SK-N-MC (cell line): Measurements from ENCODE around the gene NUP62.

Experiments used
- DNase-seq: peaks from one replicate; pipeline ENCODE4 v3.0.0-alpha.2; 2011; ENCODE audit warnings: low read depth, low spot score
- H3K27ac ChIP-seq: fragments of 200-600 bp; sonication (generic); 2 replicates; pipeline ENCODE4 v1.5.1; 2016; ENCODE audit warnings: mixed run types
- H3K36me3 ChIP-seq: fragments of 200-600 bp; sonication (generic); 2 replicates; pipeline ENCODE4 v1.6.1; 2017; ENCODE audit warnings: antibody characterized with exemption, low read length, mixed read lengths; ENCODE audit not compliant: insufficient read depth
- H3K4me3 ChIP-seq: fragments of 200-600 bp; sonication (generic); 2 replicates; pipeline ENCODE4 v1.5.1; 2016
- H3K9ac ChIP-seq: fragments of 200-600 bp; sonication (generic); 2 replicates; pipeline ENCODE4 v1.8.0; 2017; ENCODE audit warnings: mixed run types, mixed read lengths; ENCODE audit not compliant: insufficient read length
- H3K9me3 ChIP-seq: fragments of 200-600 bp; sonication (generic); 2 replicates; pipeline ENCODE4 v1.6.1; 2017; ENCODE audit warnings: low read depth, mild to moderate bottlenecking, antibody characterized with exemption, low read length, moderate library complexity, mixed read lengths
- EZH2 ChIP-seq: fragments of 200-600 bp; sonication (generic); IDR thresholded peaks from one replicate; pipeline ENCODE4 v1.6.1; 2017; ENCODE audit warnings: antibody characterized with exemption
- FOXP2 ChIP-seq: optimal IDR thresholded peaks from 2 replicates; pipeline ENCODE3; 2011; ENCODE audit warnings: mild to moderate bottlenecking, moderate library complexity; ENCODE audit not compliant: insufficient read depth; ENCODE audit errors: extremely low read length, control extremely low read depth
- POLR2AphosphoS5 ChIP-seq: IDR thresholded peaks from 2 replicates; pipeline ENCODE4 v1.6.1; 2012; ENCODE audit warnings: mild to moderate bottlenecking, low read depth, low read length, borderline replicate concordance

The NUP62 gene

DNA sequence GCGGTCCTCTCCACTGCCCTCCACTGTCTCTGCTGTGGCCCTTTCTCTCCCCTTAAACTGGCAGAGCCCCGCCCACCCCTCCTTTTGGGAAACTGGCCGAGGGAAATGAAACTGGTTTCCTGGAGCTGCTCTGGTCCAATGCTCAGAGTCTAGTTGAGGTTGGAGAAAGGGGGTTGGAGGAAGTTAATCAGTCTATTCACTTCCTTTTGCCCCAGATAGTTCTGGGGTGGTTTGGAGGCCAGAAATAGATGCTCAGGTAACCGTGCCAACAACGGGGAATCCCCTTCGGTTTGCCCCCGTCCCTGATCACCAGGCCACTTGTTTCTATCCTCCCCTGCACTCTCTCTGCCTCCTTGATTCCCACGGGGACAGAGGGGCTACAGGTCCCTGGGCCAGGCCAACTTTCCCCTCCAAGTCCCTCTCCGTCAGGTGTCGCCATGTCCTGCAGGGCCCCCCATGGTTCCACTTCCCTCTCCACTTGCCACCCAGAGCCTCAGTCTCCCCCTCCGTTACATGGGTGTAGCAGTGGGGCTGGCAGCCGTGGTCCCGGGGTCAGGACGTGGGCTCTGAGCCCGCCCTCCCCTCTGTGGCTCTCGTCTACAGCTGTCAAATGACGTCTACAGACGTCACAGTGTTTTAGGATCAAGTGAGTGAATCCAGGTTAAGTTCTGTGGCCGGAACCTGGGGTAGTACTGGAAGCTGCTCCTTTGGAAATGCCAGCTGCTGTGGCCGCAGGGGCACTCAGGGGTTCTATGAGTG, 32.3 kb downstream of the NUP62 start, which contains the start of gene IL4I1:
Gene IL4I1, minus strand, starts transcription at position 25 of the 759 bp plus-strand sequence. CDS start 727 bp downstream, outside the sequence.
- no peak for DNase-seq
- Histone ChIP-seq H3K4me3 (no peak within 1 kb of the TSS), H3K9ac (no peak within 1 kb of the TSS), H3K36me3 (no peaks in the 10 kb centered on the region), H3K27ac (no peak within 1 kb of the TSS), H3K9me3 (no peaks in the 10 kb centered on the region)
- TF ChIP-seq POLR2AphosphoS5, result no peak
- no peak for TF ChIP-seq EZH2
- TF ChIP-seq FOXP2, result no peak

- Histone ChIP-seq H3K9me3 (no peaks in the 10 kb centered on the region), H3K27ac (no peak overlapping the region), H3K4me3 (no peak overlapping the region), H3K36me3 (no peaks in the 10 kb centered on the region), H3K9ac (no peak overlapping the region)
- no peak for DNase-seq
- TF ChIP-seq FOXP2 (no peak), EZH2 (no peak), POLR2AphosphoS5 (no peak)
These were observed 33.6 kb downstream of the NUP62 start for GRCh38 chr19:49895566-49896297.

DNA sequence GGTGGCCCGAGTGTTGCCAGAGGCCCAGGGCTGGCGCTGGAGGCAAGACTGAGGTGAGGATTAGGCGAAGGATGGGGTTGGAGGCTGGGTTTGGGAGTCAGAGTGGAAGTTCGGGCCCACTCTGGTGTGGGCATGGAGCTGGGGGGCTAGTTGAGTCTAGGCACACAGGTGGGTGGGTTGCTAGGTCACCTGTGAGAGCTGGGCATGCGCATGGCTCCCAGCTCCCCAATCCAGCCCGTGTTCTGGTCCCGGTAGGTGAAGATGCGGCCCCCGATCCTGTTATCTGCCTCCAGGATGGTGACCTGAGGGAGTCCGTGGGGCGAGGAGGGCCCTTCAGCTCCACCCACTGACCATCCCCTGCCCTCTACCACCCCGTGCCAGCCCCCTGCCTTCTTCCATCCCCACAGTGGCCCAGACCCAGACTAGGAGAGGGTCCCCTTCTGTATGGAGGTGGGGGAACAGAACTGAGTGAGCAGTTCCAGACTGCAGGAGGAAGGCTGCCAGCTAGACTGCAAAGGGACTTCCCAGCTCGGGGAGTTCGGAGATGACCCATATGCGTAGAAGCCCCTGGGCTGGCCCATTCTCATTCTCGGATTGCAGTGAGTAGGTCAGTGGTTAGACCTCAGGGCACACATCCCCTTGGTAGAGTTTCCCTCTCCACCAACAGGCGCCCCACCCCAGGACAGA, 34.3 kb downstream of the NUP62 start:
- Histone ChIP-seq H3K36me3 (no peaks in the 10 kb centered on the region), H3K9ac (no peak overlapping the region), H3K4me3 (no peak overlapping the region), H3K9me3 (no peaks in the 10 kb centered on the region), H3K27ac (no peak overlapping the region)
- TF ChIP-seq FOXP2 (no peak), EZH2 (no peak), POLR2AphosphoS5 (no peak)
- no peak for DNase-seq

DNA sequence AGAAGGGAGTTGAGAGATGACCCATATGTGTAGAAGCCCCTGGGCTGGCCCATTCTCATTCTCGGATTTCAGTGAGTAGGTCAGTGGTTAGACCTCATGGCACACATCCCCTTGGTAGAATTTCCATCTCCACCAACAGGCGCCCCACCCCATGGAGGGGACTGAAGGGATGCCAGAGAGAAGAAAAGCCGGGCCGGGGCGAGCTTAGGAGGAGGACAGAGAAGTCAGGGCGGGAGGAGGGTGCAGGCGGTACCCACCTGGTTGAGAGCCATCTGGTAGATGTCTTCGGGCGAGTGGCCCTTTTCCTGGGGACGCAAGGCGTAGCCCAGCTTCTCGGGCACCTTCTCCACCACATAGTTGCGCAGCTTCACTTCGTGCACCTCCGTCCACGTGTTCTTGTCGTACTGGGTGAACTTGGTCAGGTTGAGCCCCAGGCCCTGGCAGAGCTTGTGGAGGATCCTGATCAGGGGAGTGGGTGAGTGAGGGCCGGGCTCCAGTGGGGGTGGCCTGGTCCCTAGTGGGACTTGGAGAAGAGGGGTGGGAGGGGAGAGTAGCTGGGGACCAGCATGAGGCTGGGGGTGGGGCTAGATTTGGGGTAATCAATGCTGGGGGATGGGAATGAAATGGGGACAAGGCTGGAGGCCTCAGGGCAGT, 35.2 kb downstream of the NUP62 start:
- no peaks in the 10 kb centered on the region for H3K36me3 ChIP-seq
- no peaks in the 10 kb centered on the region for H3K9me3 ChIP-seq
- no peak for DNase-seq
- no peak overlapping the region for H3K4me3 ChIP-seq
- TF ChIP-seq EZH2 (no peak), POLR2AphosphoS5 (no peak), FOXP2 (no peak)
- no peak overlapping the region for H3K27ac ChIP-seq
- no peak overlapping the region for H3K9ac ChIP-seq

DNA sequence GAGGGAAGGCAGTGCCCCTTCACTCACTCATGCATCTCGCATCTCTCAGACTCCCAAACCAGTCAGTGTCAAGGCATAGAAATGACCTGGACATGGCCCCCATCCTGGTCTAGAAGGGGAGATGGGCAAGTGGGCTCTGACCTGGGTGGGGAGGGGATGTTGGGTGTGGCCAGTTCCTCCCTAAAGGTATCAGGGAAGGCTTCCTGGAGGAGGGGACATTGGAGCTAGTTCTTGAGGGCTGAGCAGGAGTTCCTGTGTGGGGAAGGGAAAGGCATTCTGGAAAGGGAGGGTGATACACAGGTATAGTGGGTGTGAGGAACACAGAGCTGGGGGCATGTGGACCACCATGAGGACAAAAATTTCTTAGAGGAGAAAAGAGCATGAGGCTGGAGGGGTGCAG, 36.6 kb downstream of the NUP62 start:
- H3K36me3 ChIP-seq, result no peaks in the 10 kb centered on the region
- no peak for DNase-seq
- no peak overlapping the region for H3K9ac ChIP-seq
- no peaks in the 10 kb centered on the region for H3K9me3 ChIP-seq
- no peak overlapping the region for H3K27ac ChIP-seq
- H3K4me3 ChIP-seq, result no peak overlapping the region
- TF ChIP-seq POLR2AphosphoS5 (no peak), FOXP2 (no peak), EZH2 (no peak)

DNA sequence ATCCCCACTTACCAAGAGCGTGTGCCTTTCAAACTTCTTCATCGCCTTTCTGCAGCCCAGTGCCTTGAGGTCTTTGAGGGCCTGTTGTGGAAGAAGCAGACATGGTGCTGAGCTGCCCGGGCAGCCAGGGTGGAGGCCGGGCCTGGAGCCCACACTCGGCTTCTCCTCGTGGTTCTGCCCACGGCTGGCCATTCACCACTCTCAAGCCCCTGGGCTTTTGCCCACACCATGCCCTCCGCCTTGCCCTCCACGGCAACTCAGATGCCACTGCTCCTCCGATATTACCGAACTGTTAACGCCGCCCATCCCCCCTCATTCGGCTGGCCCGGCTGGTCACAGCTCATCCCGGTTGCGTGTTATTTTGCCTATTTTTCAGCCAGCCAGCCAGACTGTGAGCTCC, 37.9 kb downstream of the NUP62 start:
- Histone ChIP-seq H3K4me3 (no peak overlapping the region), H3K27ac (no peak overlapping the region), H3K36me3 (no peaks in the 10 kb centered on the region), H3K9ac (peak overlapping the region; percentile 55), H3K9me3 (no peaks in the 10 kb centered on the region)
- DNase-seq, result no peak
- TF ChIP-seq POLR2AphosphoS5 (no peak), EZH2 (no peak), FOXP2 (no peak)

GRCh38 chr19:49890349-49891311, 38.7 kb downstream of the NUP62 start:
- peak overlapping the region; percentile 69 for H3K4me3 ChIP-seq
- H3K9ac ChIP-seq, result peak overlapping the region; percentile 55
- H3K27ac ChIP-seq, result no peak overlapping the region
- TF ChIP-seq FOXP2, result no peak
- TF ChIP-seq POLR2AphosphoS5, result no peak
- no peak for TF ChIP-seq EZH2
- DNase-seq, result no peak
- H3K36me3 ChIP-seq, result no peaks in the 10 kb centered on the region
- no peaks in the 10 kb centered on the region for H3K9me3 ChIP-seq
